GM19351 (cell line): ENCODE measurements around the gene OCA2.
"Not testable (repeated sequence)": the region's sequence is repeated elsewhere in the genome, so short reads cannot be mapped to it uniquely, and the experiment has no call there.

Experiments used
- ATAC-seq: cut with Tn5 transposase; IDR thresholded peaks from one replicate; pipeline ENCODE4 v1.9.1; 2021; ENCODE audit warnings: mild to moderate bottlenecking, moderate library complexity; ENCODE audit not compliant: unreplicated experiment

The OCA2 gene

DNA sequence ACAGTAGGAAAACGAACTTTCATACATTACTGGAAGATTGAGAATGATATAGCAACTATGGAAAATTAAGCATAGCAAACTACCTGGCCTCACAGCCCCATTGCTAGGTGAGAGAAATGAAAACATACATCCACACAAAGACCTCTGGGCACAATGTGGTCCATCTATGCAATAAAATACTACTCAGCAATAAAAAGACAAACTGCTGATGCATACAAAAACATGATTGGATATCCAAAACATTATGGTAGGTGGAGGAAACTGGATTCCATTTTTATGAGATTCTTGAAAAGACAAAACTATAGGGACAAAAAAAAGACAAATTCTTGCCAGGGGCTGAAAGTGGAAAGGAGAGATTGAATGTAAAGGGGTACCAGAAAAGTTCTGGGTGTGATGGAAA, 308.8 kb downstream of the OCA2 start:
- ATAC-seq = no peak

- no peak for ATAC-seq
Observed at GRCh38 chr15:27787931-27788330, 311.2 kb downstream of the OCA2 start.

- ATAC-seq = no peak
Observed at GRCh38 chr15:27784107-27784506, 315.0 kb downstream of the OCA2 start.

- no peak for ATAC-seq
Observed at GRCh38 chr15:27783678-27784077, 315.4 kb downstream of the OCA2 start.

DNA sequence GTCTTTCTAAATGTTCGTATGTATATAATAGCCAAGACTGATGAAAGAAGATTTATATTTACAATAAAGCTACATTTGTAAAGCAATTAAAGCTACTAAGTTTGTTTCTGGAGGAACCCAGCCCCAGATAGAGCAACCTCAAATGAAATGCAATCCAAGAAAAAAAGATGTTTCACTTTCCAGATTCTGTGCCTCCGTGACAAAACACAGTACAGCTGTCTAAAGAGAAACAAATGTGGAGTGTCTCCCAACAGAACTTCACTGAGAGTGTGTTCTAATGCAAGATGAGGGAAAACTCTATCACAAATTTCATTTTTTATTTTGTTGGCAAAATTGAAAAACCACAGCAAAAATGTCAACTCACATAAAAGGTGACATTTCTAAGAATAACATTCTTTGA, 317.0 kb downstream of the OCA2 start:
- no peak for ATAC-seq

DNA sequence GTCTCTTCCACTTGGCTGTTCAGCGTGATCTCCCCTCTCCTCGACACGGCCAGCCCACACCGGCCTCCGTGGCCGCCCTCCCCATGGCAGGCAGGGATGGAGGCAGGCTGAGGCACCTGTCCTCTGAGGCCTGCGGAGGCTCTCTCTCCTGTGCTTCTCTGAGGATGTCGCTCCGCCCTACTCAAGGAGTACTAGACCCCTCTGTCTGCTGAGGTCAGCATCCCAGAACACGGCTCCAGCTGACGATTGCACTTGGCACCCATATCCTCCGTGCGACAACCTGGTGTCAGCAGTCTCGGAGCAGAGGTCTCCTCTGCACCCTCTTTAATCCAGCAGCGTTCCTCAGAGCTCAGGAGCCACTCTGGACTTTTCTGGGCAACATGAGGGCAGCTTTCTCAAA, 322.6 kb downstream of the OCA2 start:
- no peak for ATAC-seq

DNA sequence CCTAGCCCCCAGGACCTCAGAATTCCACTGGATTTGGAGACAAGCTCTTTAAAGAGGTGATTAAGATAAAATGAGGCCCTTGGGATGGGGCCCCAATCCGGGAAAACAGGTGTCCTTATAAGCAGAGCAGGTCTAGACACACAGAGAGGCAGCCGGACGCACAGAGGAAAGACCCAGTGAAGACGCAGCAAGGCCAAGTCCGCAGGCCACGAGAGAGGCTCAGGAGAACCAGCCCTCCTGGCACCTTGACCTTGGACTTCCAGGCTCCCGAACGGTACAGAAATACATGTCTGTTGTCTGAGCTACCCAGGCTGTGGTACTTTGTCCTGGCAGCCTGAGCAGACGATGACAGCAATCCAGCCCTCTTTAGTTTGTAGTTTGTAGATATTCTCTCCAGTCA, 324.5 kb downstream of the OCA2 start:
- no peak for ATAC-seq

DNA sequence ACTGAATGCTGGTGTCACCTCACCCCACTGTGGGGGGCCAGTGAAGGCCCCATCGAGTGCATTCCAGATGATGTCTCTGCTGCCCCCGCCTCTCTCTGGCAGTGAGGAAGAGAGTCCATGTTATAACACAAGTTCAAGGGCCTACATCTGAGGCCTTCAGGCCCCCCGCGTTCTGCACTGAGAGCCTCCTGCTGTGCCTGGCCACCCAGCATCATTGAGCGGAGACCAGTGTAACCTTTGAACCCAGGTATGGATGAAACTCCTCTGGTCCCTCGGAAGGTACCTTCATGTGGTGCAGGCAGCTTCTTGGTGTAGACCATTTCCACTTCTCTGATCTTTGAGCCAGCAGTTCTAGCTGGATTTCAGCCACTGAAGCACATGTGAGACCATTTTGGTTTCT, 324.9 kb downstream of the OCA2 start:
- no peak for ATAC-seq

DNA sequence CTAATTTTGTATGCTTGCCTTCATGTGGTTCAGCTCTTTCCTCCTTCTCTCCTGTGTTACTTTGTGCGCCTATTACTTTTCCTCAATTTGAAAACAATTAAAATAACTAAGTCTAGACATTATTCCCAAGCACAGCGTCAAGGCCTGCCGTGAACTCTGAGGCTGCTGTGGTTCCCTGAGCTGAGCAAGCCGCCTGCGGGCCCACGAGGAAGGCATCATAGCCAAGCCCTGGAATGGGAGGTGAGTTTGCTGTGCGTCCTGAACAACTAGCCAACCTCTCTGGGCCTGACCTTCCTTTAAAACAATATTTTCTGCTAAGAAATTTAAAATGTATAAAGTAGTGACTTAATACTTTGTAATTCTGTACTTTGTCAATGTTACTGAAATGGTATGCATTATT, 327.2 kb downstream of the OCA2 start:
- no peak for ATAC-seq

GRCh38 chr15:27770769-27771554, 328.2 kb downstream of the OCA2 start:
- ATAC-seq = no peak

- ATAC-seq = no peak
Observed at GRCh38 chr15:27770086-27770607, 329.0 kb downstream of the OCA2 start.

DNA sequence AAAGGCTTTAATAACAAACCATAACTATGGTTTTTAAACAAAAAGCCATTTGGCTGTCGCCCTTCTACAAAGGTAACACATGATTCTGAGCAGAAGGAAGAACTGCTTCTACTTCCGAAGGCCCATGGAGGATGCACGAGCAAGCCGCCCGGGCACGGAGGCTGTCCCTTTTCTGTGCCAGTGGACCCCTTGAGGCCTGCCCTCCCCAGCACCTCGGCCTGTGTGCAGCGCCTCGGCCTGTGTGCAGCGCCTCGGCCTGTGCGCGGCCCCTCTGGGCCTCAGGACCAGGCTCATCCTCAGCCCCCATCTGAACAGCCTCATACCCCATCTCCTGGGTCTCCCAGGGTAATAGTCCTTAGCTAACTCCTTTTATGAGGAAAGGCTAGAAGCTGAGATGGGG, 329.5 kb downstream of the OCA2 start:
- no peak for ATAC-seq

DNA sequence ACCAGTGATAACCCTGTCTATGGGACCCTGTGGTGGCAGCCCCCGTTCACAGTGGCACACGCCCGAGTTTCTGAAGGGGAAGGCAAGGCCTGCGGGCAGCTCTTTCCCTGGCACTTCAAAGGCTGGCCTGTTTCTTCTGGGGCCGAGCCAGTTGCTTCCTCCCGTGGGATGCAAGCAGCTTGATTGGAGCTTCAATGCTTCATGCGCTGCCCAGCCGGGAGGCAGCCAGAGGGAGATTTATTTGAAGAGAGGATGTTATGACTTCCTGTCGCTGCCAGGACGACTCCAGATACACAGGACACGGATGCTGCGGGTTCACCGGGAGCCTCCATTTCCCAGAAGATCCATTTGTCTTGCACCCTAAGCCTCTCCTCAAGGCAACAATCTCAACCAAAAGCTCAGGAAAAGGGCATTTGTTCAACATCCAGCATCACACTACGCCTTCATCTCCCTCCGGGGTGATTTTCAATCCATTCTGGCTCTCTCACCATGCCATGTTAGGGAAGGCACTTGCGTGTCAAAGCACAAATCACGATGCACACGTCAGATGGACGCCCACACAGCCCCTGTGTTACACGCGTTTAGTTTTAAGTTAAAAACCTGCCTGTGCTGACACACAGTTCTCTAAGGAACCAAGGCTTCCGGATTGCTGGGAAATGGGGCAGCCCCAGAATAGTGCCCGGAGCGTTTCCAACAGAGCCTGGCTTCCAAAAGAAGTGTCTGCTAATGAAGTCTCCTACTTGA, 330.2 kb downstream of the OCA2 start:
- ATAC-seq = no peak

GRCh38 chr15:27767918-27768640, 331.0 kb downstream of the OCA2 start:
- ATAC-seq = no peak

DNA sequence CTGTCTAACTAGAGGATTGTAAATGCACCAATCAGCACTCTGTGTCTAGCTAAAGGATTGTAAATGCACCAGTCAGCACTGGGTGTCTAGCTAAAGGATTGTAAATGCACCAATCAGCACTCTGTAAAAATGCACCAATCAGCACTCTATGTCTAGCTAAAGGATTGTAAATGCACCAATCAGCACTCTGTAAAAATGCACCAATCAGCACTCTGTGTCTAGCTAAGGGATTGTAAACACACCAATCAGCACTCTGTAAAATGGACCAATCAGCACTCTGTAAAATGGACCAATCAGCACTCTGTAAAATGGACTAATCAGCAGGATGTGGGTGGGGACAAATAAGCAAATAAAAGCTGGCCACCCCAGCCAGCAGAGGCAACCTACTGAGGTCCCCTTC, 331.7 kb downstream of the OCA2 start:
- ATAC-seq = not testable (repeated sequence)

GRCh38 chr15:27764339-27764738, 334.8 kb downstream of the OCA2 start:
- no peak for ATAC-seq

- ATAC-seq = no peak
Observed at GRCh38 chr15:27763514-27763913, 335.6 kb downstream of the OCA2 start.

DNA sequence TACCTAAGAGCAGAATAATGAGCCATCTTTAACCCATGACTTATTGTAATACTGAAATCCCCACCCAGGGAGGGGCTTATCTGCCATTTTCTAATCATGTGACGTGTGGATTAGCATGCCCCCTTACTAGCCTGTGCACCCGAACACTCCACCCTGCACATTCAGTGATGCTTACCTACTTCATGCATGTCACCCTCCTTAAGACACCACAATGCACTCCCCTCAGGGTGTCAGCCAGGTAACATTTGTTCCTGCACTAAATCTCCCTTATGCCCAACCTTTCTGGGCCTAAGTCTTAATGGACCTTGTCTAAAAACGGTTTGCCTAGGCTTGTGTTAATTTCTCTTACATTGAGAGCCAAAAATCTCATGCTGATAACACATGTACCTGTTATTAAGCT, 336.6 kb downstream of the OCA2 start:
- no peak for ATAC-seq

GRCh38 chr15:27757052-27757451, 342.1 kb downstream of the OCA2 start:
- no peak for ATAC-seq

DNA sequence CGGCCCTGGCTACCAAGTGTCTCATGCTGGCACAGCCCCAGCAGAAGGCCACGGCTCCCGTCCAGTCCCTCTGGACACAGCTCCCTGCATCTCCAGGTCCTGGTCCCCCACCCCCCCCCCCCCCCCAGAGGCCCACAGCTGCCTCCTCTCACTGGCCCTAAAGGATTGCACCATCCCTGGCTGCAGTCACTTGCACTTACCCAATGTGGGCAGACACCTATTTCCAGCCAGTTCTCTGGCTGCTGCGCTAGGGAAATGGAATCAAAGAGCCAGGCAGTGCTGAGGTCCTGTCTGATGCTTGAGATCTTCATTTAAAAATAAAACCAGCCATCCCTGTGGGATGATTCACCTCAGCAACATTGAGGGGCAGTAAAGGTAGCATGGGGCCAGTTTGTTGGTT, 346.4 kb downstream of the OCA2 start:
- ATAC-seq = no peak

DNA sequence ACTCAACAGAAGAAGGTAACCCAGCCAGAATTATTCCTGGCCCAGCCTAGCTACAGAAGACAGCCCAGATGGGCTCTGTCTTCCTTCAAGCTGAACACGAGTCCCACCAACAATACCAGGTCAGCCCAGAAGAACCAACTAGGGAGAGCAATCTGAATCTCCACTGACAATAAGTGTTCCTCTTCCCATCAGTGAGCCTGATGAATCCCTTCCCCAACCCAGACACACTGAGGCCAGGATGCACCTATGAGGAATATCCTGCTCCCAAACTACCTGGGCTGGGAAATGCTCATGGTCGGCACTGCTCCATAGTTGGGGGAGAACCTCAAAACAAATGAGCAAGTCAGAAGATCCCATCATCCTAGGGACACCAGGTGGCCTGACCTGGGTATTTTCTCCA, 351.1 kb downstream of the OCA2 start:
- no peak for ATAC-seq
